Hematopoietic multipotent progenitor cell treated with erythropoietin and hydrocortisone succinate and interleukin-3 and kit ligand, for 17 days (in vitro differentiated cells): ENCODE measurements around the gene LUM.
"Not testable (repeated sequence)": the region's sequence is repeated elsewhere in the genome, so short reads cannot be mapped to it uniquely, and the experiment has no call there.

Experiments
- DNase-seq: peaks from one replicate; pipeline ENCODE4 v3.0.0-alpha.2; 2015; ENCODE audit warnings: low spot score

The LUM gene

GRCh38 chr12:91109581-91110310 lies 1.5 kb downstream of the LUM start:
- no peak for DNase-seq

- DNase-seq, result peak; percentile 24
Observed at GRCh38 chr12:91109148-91109564, 2.1 kb downstream of the LUM start.

- DNase-seq, result no peak
Observed at GRCh38 chr12:91108196-91108755, 3.0 kb downstream of the LUM start.

- no peak for DNase-seq
Observed at GRCh38 chr12:91106283-91106682, 5.0 kb downstream of the LUM start.

GRCh38 chr12:91105807-91106206 lies 5.5 kb downstream of the LUM start:
- no peak for DNase-seq

- DNase-seq, result no peak
Observed at GRCh38 chr12:91104812-91105466, 6.4 kb downstream of the LUM start.

GRCh38 chr12:91103624-91104023 lies 7.7 kb downstream of the LUM start:
- DNase-seq, result no peak

GRCh38 chr12:91103101-91103500 lies 8.2 kb downstream of the LUM start:
- DNase-seq, result no peak

- DNase-seq, result no peak
Observed at GRCh38 chr12:91100906-91101305, 10.4 kb downstream of the LUM start.

GRCh38 chr12:91099836-91100235 lies 11.5 kb downstream of the LUM start:
- DNase-seq, result no peak

GRCh38 chr12:91099341-91099740 lies 12.0 kb downstream of the LUM start:
- DNase-seq, result no peak

- no peak for DNase-seq
Observed at GRCh38 chr12:91098941-91099340, 12.4 kb downstream of the LUM start.

- DNase-seq, result no peak
Observed at GRCh38 chr12:91098461-91098860, 12.8 kb downstream of the LUM start.

GRCh38 chr12:91094957-91095356 lies 16.3 kb downstream of the LUM start:
- DNase-seq, result no peak

- no peak for DNase-seq
Observed at GRCh38 chr12:91094032-91094662, 17.1 kb downstream of the LUM start.

- no peak for DNase-seq
Observed at GRCh38 chr12:91093341-91093740, 18.0 kb downstream of the LUM start.

- no peak for DNase-seq
Observed at GRCh38 chr12:91091916-91092715, 19.2 kb downstream of the LUM start.

- not testable (repeated sequence) for DNase-seq
Observed at GRCh38 chr12:91089953-91090352, 21.3 kb downstream of the LUM start.

GRCh38 chr12:91080041-91080440 lies 31.3 kb downstream of the LUM start:
- no peak for DNase-seq

- no peak for DNase-seq
Observed at GRCh38 chr12:91078501-91078900, 32.8 kb downstream of the LUM start.

- DNase-seq, result no peak
Observed at GRCh38 chr12:91077228-91077954, 33.9 kb downstream of the LUM start.
